T-helper 1 cell treated with Interleukin-12 subunit alpha and Interleukin-12 subunit beta and Interleukin-4 antibody, amounts not matched to agents 30 ng/mL and 1 ng/mL, for 36 hours (primary cell): Measurements from ENCODE around the gene CRYGN. TPM values are rescaled to one million over a fixed set of nuclear protein-coding genes. Genes with fewer than 3 reads are reported as not detected.

Experiments used
- intact Hi-C: fragments of 100-400 bp; cut with micrococcal nuclease; formaldehyde crosslinking; loops from one replicate; pipeline ENCODE4 v1.15.1; 2024
- total RNA-seq: library from RNA; stranded (reverse); gene quantifications from 2 replicates; pipeline ENCODE4 v1.2.3, GENCODE V29; 2022

Gene CRYGN
- total RNA-seq, 1 donor from 2014 or later, result not detected

DNA sequence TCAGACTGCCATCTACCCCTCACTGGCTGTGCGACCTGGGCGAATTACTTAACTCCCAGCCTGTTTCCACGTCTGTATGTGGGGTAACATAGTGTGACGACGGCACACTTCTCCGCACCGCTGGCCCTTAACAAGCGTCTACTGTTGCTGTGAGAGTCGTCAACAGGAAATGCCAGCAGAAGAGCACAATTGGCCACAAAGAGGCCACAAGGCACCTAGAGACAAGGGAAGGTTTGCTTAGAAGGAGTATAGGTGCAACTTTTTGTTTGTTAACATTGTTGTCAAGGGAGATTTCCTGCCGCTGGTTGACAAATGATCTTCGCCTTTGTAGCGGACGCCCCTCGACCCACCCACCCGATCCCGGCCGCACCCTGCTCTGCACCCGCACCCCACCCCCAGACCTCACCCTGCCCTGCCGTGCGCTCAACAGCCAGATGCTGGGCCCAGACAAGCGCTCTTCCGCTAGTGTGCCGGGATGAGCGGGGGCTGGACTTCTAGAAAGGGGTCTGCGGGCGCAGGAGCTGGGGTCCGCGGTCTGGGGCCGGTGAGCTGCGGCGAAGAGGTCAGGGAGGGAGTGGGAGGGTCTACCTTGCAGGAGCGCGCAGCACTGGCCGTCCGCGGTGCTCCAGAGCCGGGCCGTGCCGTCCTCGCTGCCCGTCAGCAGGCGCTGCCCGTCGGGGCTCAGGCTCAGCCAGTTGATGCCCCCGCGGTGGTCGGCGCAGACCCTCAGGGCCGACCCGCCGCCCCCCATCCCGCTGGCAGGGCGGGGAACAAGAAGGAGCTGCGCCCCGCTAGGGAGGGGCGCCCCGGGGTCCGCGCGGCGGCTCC, 30.9 kb downstream of the CRYGN start:
- intact Hi-C loops, result loop anchor here (1.0 to 2.0 kb wide), 2 partner anchors 20 to 40 kb away; no protein-coding TSS in a partner anchor

DNA sequence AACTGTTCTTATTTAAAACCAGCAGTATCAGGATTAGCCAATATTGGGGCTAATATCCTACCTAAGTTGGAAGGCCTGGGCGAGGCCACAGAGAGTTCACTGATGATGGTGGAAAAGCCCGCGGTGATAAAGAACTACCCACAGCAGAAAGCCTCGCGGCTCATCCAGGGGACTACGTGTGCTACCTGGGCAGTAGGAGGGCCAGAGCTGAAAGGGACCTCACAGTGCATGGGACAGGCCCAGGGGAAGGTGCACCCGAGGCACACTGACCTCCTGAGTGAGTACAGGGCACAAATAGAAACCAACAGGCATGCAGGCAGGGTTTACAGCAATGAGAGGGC, 31.5 kb downstream of the CRYGN start:
- intact Hi-C loops, result loop anchor here (1.0 to 2.0 kb wide), 2 partner anchors 21 to 40 kb away; no protein-coding TSS in a partner anchor

DNA sequence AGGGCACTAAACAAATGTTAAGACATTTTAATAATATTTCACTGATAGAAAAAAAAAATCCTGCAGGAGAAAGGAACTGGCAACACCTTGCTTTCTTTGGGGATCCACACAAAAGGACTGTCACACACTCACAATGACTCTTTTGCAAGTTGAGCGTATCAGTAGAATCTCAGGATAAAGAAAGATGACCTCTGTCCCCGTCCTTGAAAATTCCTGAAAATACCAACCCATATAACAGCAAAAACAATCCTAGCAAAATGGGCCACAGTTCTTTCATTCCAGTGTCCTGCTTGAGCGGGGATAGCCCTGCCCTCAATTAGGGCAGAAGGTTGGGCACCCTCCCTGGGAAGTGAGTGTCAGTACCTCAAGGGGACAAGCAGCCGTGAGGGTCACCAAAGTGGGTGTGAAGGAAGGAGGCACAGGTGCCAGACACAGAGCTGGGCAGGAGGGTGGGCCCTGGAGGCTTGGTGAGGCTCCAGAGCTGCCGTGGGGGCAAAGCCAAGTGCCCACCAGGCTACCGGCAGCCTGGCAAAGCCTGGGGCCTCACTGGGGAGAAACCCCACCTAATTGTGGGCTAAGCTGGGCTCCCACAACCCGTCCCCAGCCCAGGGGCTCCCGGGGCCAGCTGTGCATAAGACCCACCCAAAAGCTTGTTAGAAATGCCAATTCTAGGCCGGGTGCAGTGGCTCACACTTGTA, 32.9 kb downstream of the CRYGN start:
- intact Hi-C loops, result no loop called here

DNA sequence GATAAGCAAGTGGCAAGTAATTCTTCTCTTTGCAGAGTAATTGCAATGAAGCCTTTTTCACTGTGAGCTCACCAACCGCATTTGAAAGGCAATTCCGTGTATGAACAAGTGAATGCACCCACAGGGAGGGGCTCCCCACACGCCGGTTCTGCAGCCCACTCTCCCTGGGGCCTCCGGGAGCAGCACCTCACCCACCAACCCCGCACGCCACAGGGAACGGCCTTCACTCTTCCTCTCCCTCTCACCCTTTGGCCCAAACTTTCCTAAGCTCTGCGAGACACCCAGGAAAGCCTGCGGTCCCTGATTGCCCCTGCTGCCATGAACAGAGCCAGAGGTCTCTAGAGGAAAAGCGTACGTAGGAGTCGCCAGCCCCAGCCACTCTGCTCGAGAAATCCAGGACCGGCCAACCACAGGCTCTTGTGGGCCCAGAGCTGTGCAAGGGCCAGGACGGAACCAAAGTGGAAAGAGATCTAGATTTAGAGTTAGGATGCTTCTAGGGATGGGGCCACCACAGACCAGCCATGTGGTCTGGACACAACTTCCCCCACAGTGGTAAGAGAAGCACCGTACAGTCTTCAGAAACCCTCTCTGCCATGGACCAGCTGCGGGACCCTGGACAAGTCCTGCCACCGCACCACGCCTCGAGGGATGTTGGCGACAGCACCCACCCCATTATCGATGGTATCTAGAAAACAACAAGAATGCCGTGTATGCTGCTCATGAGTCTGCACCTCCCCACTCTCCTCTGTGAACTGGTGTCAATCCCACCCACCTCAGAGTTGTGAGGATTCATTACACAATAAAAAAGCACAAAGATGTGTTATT, 33.7 kb downstream of the CRYGN start:
- intact Hi-C loops, result no loop called here

DNA sequence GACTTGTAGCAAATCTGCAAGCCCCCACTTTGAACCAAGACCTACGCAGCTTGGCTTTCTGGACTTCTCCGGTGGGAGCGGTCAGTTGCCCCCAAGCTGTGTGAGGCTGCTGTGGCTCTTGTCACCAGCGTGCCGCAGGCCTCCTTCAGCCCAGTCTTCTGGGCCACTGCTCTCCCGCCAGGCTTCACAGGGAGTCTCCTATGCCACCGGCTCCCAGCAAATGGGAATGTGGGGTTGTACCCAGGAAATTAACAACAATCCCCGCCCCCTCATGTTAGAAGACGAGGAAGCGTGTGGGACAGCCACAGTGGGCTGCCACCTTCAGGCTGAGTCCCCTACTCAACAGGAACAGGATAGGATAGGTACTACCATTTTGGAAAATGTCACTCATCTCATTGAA, 34.4 kb downstream of the CRYGN start:
- intact Hi-C loops, result no loop called here

DNA sequence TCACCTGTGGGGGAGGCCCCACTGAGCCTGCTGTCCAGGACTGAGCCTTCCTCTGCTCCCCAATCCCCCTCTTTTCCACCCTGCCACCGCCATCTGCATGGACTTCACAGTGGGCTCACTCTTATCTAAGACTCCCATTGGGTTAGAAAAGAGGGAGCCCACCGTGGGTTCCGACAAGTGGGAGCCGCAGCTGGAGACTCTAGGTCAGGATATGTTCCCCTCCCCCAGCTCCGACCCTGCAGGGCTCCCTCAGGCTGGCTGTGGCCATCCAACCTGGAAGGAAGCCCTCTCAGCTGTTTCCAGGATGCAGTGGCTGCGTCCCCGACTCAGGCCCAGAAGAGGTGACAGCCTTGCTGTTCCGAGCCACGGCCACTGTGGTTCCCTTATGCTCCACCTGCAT, 34.9 kb downstream of the CRYGN start:
- intact Hi-C loops, result no loop called here

DNA sequence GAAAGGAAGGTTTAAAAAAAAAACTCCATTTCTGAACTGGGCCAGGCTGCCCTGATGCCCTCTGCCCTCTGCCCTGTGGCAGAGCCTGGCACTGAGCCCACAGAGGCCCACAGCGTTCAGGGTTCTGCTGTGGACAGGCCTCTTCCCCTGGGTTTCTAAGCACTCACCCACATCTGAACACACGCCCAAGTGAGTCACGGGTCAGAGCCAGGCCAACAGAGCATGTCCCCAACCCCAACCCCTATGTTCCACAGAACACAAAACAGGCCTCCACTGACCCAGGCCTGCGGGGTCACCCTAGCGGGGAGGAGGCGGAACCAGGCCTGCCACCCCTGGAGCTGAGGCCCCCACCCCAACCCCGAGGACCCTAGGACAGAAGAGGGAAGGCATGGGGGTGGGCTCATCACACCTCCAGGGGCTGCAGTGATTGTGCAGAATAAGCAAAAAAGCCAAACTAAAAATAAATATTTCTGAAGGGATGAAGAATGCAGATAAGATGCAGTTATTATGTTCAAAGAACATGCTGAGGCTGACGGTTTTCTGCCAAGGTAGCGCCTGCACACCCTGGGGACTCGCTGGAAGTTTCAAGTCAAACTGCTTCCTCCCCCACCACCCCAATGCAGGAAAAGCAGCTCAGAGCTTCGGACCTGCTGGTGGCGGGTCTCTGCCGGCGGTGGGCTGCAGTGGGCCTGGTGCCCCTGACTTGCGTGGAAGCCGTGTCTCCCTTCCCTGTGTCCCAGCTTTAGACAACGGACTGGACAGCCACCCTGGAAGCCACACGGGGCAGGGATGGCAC, 35.5 kb downstream of the CRYGN start:
- intact Hi-C loops, result no loop called here

DNA sequence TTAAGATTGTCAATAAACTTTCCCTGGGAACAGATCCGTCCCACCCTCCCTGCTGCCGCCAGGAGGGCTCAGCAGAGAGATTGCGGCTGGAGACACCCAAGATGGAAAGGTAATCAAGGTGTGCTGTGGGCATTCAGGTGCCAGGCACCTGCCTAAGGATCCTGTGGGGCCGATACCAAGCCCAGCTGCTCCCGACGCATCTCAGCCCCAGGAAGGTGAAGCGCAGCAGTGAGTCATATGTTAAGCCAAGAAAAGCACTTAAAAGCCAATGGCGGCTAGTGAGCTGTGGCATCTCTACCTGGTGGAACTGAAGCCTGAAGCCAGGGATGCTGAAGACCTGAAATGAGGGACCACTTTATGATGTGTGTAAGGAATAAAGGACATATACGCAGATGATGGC, 36.2 kb downstream of the CRYGN start:
- intact Hi-C loops, result no loop called here

DNA sequence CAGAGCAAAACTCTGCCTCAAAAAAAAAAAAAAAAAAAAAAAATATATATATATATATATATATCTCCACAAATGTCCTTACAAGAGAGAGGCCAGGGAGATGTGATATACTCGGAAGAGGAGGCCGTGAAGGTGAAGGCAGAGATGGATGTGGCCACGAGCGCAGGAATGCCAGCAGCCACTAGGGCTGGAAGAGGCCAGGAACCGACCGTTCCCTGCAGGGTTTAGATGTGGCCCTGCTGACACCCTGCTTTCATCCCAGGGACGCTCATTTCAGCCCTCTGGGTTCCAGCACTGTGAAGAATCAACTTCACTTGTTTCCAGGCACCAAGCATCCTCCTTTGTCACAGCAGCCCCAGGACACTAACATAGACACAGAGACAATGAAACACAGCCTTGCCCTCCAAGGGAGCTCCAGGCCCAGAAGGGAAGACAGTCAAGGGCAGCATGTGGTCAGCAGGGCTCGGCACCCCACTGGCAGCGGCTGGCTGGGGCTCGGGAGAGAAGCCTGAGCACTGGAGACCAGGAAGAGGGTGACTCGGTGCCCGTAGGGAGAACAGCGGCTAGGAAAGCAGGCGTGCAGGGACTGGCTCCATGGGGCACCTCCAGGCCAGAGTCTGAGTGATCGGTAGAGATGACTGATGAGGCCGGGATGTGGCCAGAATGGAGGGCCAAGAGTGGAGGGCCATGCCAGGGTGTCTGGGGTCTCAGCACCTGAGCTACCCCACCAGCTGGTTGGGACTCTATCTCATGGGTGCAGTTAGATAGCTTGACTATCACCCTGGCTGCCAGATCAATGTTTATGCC, 37.7 kb downstream of the CRYGN start:
- intact Hi-C loops, result no loop called here

DNA sequence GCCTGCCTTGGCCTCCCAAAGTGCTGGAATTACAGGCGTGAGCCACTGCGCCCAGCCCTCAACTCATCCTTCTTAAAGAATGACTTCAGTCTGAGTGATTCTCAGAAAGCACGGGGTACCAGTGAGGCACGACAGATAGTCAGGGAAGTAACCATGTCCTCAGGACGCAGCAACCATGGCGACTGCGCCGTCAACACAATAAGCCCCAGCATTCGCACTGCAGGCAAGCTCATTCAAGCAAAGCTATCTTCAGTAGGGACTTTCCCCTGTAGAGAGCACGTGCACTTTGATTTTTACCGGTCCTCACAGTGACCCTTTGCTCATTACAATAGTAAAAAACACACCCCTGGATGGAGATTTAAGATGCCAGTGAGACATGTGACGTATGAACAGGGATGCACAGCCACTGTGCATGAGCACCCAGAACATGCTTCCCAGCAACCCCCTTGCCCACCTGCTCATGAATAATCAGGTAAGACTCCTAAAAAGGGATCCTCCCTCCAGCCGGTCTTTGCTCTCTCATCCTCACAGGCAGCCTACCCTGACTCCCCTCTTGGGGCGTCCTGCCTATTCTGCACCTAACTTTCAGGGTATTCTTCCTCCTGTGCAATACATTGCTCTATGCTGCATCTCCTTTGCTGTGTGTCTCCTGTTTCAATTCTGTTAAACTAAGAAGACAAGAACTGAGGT, 39.2 kb downstream of the CRYGN start:
- intact Hi-C loops, result no loop called here

DNA sequence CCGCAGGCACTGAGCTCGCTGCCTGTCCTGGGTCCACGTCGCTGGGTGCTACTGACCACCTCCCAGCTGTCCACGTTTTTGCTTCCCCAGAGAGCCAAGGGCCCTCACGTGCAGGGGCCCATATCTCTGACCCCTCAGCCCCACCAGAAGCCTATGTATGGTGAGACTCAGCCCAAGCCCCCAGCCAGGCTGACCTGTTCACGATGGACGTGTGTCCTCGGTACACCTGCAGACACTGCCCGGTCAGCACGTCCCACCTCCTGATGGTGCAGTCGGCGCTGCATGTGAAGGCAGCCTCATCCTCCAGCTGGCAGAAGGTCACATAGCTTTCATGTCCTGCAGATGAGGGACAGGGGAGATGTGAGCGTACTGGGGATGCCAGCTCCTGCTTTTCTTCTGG, 40.0 kb downstream of the CRYGN start:
- intact Hi-C loops, result no loop called here

DNA sequence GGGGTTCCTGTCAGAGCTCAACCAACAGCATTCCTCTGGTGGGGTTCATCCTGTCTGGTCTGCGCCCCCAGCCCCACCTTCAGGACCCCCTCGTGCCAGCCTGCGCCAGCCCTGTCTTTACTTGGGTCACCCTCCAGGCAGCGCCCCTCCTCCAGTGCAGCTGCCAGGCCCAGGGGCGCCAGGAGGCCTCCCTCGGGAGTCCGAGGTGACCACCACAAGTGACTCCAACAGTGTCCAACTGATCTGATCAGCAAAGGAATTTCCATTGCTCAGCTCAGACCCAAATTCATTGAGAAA, 40.7 kb downstream of the CRYGN start:
- intact Hi-C loops, result no loop called here

DNA sequence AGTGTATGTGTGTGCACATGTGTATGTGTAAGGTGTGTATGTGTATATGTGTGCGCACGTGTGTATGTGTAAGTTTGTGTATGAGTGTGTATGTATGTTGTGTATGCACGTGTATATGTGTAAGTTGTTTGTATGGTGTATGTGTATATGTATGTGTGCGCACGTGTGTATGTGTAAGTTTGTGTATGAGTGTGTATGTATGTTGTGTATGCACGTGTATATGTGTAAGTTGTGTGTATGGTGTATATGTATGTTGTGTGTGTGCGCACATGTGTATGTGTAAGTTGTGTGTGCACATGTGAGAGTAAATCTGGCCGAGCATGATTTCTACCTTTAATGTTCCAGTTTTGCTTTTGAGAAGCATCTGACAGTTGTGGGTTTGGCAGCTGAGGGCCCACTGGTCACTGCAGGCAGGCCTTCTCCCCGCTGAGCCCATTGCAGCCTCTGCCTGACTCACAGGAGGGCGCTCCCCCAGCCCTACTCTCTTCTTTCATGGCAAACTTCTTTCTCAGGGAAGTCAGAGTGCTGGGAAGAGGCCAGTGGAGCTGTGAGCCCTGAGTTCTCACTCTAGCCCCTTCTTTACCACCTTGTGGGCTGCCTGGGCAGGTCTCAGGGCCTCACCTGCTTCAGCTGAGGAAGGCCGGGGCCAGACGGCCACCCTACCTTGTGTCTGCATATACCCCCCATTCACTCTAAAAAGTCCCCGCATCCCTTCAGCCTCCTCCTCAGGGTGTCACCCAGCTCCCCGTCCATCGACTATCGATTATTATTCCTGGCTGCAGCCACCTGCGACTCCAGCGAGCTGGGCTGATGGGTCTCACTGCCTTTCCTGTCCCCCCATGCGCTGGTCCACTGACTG, 41.3 kb downstream of the CRYGN start:
- intact Hi-C loops, result no loop called here

DNA sequence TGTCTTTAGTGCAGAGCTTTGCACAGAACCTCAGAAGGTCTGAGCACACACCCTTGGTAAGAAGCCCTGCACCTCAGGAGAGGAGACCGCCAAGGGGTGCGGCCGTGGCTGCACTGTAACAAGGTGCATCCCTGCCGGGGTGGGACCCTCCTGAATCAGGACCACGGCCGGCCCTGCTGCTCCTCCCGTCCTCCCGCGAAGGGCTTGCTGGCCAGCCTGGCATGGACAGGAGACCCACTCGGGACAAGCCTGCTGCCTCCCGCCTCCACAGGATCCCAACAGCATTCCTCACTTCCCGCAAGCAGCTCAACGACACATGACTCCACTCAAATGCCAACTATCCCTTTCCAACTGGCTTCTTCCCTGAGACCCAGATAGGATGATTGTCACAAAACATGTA, 42.9 kb downstream of the CRYGN start:
- intact Hi-C loops, result no loop called here

DNA sequence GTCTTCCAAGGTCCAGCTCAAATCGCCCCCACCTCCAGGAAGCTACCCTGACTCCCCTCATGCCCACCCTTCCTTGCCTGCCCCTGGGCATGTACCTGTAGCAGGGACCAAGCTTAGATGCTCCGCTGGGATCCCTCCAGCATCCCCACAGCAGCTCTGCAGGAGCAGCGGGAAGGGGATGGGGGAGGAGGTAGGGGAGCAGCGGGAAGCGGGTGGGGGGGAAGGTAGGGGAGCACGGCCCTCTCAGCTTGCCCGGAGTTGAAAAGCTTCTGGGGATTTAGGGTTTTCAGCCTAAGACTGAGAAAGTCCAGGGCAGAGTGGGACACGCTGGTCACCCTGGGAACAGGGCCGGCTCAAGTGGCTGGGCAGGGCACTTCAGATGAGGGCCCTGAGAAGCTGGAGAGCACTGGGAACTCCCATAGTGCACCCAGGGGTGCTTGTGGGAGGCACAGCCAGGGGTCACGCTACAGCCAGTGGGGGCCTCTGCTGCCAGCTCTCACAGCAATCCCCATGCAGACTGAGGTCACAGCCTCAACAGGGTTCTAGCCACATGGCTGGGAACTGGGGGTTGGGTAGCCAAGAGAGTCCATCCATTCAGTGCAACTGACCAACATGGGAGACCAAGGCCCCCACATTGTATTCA, 43.5 kb downstream of the CRYGN start:
- intact Hi-C loops, result no loop called here

DNA sequence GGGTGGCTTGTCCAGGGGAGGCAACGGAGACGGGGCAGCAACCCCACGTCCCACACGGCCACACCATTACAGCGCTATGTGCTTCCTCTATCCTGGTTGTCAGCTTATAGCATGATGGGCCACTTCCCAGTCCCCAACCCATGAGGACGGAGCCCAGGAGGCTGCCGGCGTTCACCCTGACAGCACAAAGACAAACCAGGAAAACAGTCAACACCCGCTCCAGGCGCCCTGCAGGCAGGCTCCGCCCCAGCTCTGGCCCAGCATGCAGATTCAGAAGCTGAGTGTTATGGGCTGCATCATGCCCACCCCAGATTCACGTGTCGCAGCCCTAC, 44.9 kb downstream of the CRYGN start:
- intact Hi-C loops, result no loop called here

DNA sequence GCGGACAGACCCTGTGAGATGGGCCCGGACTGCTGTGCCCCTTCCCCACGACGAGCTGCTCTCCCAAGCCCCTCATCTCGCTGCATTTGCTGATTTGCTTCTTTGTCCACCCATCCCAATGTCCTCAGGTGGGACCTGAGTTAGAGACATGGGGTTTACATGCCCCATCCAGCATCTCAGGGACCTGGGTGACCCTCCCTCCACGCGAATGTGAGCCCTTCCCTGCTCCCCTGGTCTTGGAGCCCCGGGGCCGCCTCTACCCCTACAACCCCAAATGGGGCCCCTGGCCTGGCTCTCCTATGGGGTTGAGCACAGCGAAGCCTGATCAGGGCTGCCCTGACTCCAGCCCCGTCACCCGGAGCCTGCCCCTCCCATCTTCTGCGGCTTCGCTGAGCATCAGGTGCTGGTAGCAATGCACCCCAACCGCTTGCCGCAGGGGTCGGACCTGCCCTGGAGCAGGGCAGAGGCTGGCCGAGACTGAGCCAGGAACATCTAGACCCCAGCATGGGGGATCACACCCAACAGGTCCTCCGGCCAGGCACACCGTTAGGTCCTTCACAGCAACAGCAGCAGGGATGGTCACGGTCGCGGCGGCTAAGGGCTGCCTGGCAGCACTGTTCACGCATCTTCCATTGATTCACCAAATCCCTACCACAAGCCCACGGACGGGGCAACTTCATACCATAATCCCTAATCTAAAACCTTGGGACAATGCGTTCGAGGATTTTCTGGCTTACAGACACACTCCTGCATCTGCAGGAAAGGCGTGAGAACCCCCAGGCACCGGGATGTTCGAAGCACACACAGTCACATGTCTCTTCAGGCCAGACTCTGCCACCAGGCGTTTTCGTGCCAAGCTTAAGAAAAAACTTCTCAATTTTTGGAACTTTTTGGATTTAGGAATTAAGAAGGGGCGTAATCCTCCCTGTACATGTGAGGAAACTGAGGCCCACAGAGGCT, 45.6 kb downstream of the CRYGN start:
- intact Hi-C loops, result no loop called here
